Panc1 (cell line): ENCODE measurements around the gene GGT5.
"Not testable (repeated sequence)": the region's sequence is repeated elsewhere in the genome, so short reads cannot be mapped to it uniquely, and the experiment has no call there.

Experiments
- POLR2AphosphoS5 ChIP-seq: IDR thresholded peaks from 2 replicates; pipeline ENCODE4 v1.6.1; 2012; ENCODE audit warnings: mild to moderate bottlenecking, low read depth, low read length, moderate library complexity
- TF ChIP-seq, protein P1 (sequence below): fragments of 450-650 bp; IDR thresholded peaks from 2 replicates; pipeline ENCODE4 v1.5.1; 2017; ENCODE audit warnings: mild to moderate bottlenecking

DNA sequence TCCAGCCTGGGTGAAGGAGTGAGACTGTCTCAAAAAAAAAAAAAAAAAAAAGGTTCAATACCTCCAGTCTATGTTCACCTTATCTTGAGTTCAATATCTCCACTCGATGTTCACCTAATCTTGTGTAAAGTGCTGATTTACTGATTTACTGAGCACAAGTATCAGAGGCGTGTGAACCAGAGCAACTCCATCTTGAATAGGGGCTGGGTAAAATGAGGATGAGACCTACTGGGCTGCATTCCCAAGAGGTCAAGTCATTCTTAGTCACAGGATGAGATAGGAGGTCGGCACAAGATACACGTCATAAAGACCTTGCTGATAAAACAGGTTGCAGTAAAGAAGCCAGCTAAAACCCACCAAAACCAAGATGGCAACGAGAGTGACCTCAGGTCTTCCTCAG, 41.0 kb downstream of the GGT5 start:
- TF ChIP-seq, protein P1, sequence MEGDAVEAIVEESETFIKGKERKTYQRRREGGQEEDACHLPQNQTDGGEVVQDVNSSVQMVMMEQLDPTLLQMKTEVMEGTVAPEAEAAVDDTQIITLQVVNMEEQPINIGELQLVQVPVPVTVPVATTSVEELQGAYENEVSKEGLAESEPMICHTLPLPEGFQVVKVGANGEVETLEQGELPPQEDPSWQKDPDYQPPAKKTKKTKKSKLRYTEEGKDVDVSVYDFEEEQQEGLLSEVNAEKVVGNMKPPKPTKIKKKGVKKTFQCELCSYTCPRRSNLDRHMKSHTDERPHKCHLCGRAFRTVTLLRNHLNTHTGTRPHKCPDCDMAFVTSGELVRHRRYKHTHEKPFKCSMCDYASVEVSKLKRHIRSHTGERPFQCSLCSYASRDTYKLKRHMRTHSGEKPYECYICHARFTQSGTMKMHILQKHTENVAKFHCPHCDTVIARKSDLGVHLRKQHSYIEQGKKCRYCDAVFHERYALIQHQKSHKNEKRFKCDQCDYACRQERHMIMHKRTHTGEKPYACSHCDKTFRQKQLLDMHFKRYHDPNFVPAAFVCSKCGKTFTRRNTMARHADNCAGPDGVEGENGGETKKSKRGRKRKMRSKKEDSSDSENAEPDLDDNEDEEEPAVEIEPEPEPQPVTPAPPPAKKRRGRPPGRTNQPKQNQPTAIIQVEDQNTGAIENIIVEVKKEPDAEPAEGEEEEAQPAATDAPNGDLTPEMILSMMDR, result not testable (repeated sequence)
- TF ChIP-seq POLR2AphosphoS5, result not testable (repeated sequence)
